Karpas-422 (cell line): Measurements from ENCODE around the gene FSTL1. TPM values are rescaled to one million over a fixed set of nuclear protein-coding genes. Genes with fewer than 3 reads are reported as not detected.

Experiments
- DNase-seq: peaks from one replicate; pipeline ENCODE4 v3.0.0-alpha.2; 2015
- H2AFZ ChIP-seq: fragments of 200-600 bp; sonication (generic); 2 replicates; pipeline ENCODE4 v1.6.1; 2014; ENCODE audit warnings: antibody characterized with exemption, low read length, mixed read lengths
- H3K27ac ChIP-seq: fragments of 200-600 bp; sonication (generic); 2 replicates; pipeline ENCODE4 v1.5.1; 2014; ENCODE audit warnings: mild to moderate bottlenecking, low read length, moderate library complexity
- H3K27me3 ChIP-seq: fragments of 200-600 bp; sonication (generic); 2 replicates; pipeline ENCODE4 v1.6.1; 2014; ENCODE audit warnings: low read length, mixed read lengths
- H3K36me3 ChIP-seq: fragments of 200-600 bp; sonication (generic); 2 replicates; pipeline ENCODE4 v1.6.1; 2014; ENCODE audit warnings: low read length, mixed read lengths; ENCODE audit not compliant: insufficient read depth
- H3K4me1 ChIP-seq: fragments of 200-600 bp; sonication (generic); 2 replicates; pipeline ENCODE4 v1.6.1; 2014; ENCODE audit warnings: mild to moderate bottlenecking, low read length, mixed read lengths
- H3K4me2 ChIP-seq: fragments of 200-600 bp; sonication (generic); 2 replicates; pipeline ENCODE4 v1.6.1; 2014; ENCODE audit warnings: low read length, low read depth, mild to moderate bottlenecking; ENCODE audit not compliant: poor library complexity, severe bottlenecking
- H3K4me3 ChIP-seq: fragments of 200-600 bp; sonication (generic); 2 replicates; pipeline ENCODE4 v1.5.1; 2014; ENCODE audit warnings: mild to moderate bottlenecking, antibody characterized with exemption, low read length, mixed read lengths
- H3K79me2 ChIP-seq: fragments of 200-600 bp; sonication (generic); 2 replicates; pipeline ENCODE4 v1.6.1; 2014; ENCODE audit warnings: mild to moderate bottlenecking, low read length, mixed read lengths
- H3K9ac ChIP-seq: fragments of 200-600 bp; sonication (generic); 2 replicates; pipeline ENCODE4 v1.6.0; 2014; ENCODE audit warnings: low read length
- H3K9me2 ChIP-seq: fragments of 200-600 bp; sonication (generic), shearing (Covaris generic); replicated peaks from 2 replicates; pipeline ENCODE4 v1.6.0; 2014; ENCODE audit warnings: mild to moderate bottlenecking, low read length, moderate library complexity; ENCODE audit not compliant: insufficient read depth
- H3K9me3 ChIP-seq: fragments of 300-700, 200-600 bp; sonication (generic); 2 replicates; pipeline ENCODE4 v1.6.1; 2014; ENCODE audit warnings: low read length, mixed read lengths
- H4K20me1 ChIP-seq: fragments of 200-600 bp; sonication (generic); 2 replicates; pipeline ENCODE4 v1.6.1; 2014; ENCODE audit warnings: mild to moderate bottlenecking, antibody characterized with exemption, low read length, low read depth; ENCODE audit not compliant: insufficient read depth
- total RNA-seq: library from RNA; depleted of rRNA; stranded (reverse); fragments of >200 nt; shearing (Covaris generic); gene quantifications from 2 replicates; pipeline ENCODE4 v1.2.3, GENCODE V29; 2014; ENCODE audit warnings: low replicate concordance

Gene FSTL1
- total RNA-seq, 1 experiment from 2014 or later: not detected

DNA sequence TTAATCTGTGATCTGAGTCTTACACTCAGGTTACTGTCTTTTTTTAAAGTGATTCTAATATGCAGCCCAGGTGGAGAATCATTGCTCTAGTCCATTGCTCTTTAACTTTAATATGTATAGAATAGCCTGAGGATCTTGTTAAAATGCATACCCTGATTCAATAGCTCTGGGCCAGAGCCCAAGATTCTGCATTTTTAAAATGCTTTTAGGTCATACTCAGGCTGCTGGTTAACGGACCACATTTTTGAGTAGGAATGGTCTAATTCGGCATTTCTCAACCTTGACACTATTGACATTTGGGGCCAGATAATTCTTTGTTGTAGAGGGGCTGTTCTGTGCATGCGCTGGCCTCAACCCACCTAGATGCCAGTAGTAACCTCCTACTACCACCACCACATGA, 20.9 kb upstream of the FSTL1 start:
- no peaks in the 10 kb centered on the region for H4K20me1 ChIP-seq
- no peak overlapping the region for H3K4me3 ChIP-seq
- no peak for DNase-seq
- no peak overlapping the region for H3K4me2 ChIP-seq
- H3K9ac ChIP-seq: no peak overlapping the region
- H3K27ac ChIP-seq: no peak overlapping the region
- H3K36me3 ChIP-seq: no peaks in the 10 kb centered on the region
- H3K9me2 ChIP-seq: no peaks in the 10 kb centered on the region; the same call in 1 of the 2 replicates
- H3K4me1 ChIP-seq: no peaks in the 10 kb centered on the region
- no peaks in the 10 kb centered on the region for H3K27me3 ChIP-seq
- no peaks in the 10 kb centered on the region for H3K9me3 ChIP-seq
- no peak overlapping the region for H2AFZ ChIP-seq
- H3K79me2 ChIP-seq: no peaks in the 10 kb centered on the region

DNA sequence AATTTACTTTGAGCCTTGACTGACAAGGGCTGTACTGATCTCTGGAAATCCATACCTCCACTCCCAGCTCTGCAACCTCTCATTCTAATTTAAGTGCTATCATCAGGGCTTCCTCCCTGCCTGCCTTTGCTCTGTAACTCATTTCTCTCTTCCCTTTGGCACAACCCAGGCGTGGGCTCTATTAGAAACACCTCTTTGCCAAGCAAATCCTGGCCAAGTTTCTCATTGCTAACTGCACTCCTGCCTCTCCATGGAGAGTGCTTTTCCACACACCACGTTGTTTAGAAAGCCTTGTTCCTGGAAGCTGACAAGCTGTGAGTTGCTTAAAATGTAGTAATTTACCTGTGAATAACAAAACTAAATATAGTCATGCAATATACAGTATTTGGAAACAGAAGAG, 20.1 kb upstream of the FSTL1 start:
- H4K20me1 ChIP-seq: no peaks in the 10 kb centered on the region
- H3K27ac ChIP-seq: no peak overlapping the region
- H2AFZ ChIP-seq: no peak overlapping the region
- H3K79me2 ChIP-seq: no peaks in the 10 kb centered on the region
- no peaks in the 10 kb centered on the region for H3K9me3 ChIP-seq
- H3K9ac ChIP-seq: no peak overlapping the region
- no peak overlapping the region for H3K4me2 ChIP-seq
- H3K4me3 ChIP-seq: no peak overlapping the region
- H3K9me2 ChIP-seq: no peaks in the 10 kb centered on the region; the same call in 1 of the 2 replicates
- no peaks in the 10 kb centered on the region for H3K4me1 ChIP-seq
- DNase-seq: no peak
- H3K36me3 ChIP-seq: no peaks in the 10 kb centered on the region
- no peaks in the 10 kb centered on the region for H3K27me3 ChIP-seq

DNA sequence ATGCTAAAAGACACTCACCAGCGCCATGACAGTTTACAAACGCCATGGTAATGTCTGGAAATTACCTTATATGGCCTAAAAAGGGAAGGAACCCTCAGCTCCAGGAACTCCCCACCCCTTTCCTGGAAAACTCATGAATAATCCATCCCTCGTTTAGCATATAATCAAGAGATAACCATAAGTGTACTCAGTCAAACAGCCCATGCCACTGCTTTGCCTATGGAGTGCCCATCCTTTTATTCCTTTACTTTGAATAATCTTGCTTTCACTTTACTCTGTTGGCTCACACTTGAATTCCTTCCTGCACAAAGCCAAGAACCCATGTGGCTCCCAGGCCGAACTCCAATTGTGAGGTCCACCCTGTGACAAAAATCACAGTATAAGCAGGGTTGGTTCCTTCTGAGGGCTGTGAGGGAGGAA, 19.1 kb upstream of the FSTL1 start:
- H3K36me3 ChIP-seq: no peaks in the 10 kb centered on the region
- H3K27ac ChIP-seq: no peak overlapping the region
- H3K4me3 ChIP-seq: no peak overlapping the region
- H3K9me2 ChIP-seq: no peaks in the 10 kb centered on the region; the same call in 1 of the 2 replicates
- H2AFZ ChIP-seq: no peak overlapping the region
- H3K4me2 ChIP-seq: no peak overlapping the region
- no peak for DNase-seq
- no peak overlapping the region for H3K9ac ChIP-seq
- H3K4me1 ChIP-seq: no peaks in the 10 kb centered on the region
- H3K79me2 ChIP-seq: no peaks in the 10 kb centered on the region
- no peaks in the 10 kb centered on the region for H3K9me3 ChIP-seq
- H3K27me3 ChIP-seq: no peaks in the 10 kb centered on the region
- H4K20me1 ChIP-seq: no peaks in the 10 kb centered on the region

DNA sequence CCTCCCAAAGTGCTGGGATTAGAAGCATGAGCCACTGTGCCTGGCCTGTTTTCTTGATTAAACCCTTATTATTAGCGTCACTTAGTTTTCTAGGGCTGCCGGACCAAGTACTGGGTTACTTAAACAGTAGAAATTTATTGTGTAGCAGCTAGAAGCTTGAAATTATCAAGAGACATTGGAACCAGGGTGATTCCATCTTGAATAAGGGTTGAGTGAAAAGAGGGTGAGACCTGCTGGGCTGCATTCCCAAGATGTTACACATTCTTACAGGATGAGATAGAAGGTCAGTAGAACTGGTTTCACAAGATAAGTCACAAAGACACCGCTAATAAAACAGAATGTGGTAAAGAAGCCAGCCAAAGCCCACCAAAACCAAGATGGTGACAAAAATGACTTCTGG, 18.6 kb upstream of the FSTL1 start:
- H3K79me2 ChIP-seq: no peaks in the 10 kb centered on the region
- H3K9me2 ChIP-seq: no peaks in the 10 kb centered on the region; the same call in 1 of the 2 replicates
- H3K4me3 ChIP-seq: no peak overlapping the region
- no peaks in the 10 kb centered on the region for H3K9me3 ChIP-seq
- no peaks in the 10 kb centered on the region for H3K36me3 ChIP-seq
- H3K4me2 ChIP-seq: no peak overlapping the region
- H4K20me1 ChIP-seq: no peaks in the 10 kb centered on the region
- H2AFZ ChIP-seq: no peak overlapping the region
- H3K4me1 ChIP-seq: no peaks in the 10 kb centered on the region
- no peak overlapping the region for H3K27ac ChIP-seq
- DNase-seq: no peak
- H3K9ac ChIP-seq: no peak overlapping the region
- no peaks in the 10 kb centered on the region for H3K27me3 ChIP-seq

DNA sequence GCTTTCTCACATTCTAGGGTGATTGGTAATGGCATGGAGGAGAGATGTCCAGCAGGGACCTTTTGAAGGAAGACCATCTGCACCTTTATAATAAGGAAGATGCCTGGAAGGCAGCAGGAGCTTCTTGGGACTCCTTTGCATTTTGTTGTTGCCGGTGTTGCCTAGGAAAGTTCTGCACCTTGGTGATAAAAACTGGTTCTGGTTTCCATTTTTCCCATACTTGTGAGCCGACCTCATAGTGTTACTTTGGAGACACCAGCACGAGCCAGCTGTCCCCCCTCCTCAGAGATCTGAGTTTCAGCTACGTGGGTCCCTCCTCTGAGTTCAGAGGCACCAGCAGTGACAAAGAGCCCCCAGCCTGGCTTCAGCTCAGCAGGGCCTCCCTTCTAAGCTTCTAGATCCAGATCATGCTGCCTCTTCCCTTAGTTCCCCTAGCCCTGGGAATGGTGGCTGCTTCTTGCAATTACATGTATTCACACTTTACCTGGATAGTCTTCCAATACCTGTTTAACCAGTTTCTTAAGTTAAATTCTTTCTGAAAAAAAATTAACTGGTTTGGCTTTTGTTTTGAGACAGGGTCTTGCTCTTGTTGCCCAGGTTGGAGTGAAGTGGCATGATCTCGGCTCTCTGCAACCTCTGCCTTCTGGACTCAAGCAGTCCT, 18.0 kb upstream of the FSTL1 start:
- DNase-seq: no peak
- no peaks in the 10 kb centered on the region for H3K4me1 ChIP-seq
- H2AFZ ChIP-seq: no peak overlapping the region
- H3K27me3 ChIP-seq: no peaks in the 10 kb centered on the region
- no peaks in the 10 kb centered on the region for H3K79me2 ChIP-seq
- no peak overlapping the region for H3K27ac ChIP-seq
- H4K20me1 ChIP-seq: no peaks in the 10 kb centered on the region
- H3K9ac ChIP-seq: no peak overlapping the region
- H3K36me3 ChIP-seq: no peaks in the 10 kb centered on the region
- no peaks in the 10 kb centered on the region; the same call in 1 of the 2 replicates for H3K9me2 ChIP-seq
- no peaks in the 10 kb centered on the region for H3K9me3 ChIP-seq
- H3K4me3 ChIP-seq: no peak overlapping the region
- H3K4me2 ChIP-seq: no peak overlapping the region

DNA sequence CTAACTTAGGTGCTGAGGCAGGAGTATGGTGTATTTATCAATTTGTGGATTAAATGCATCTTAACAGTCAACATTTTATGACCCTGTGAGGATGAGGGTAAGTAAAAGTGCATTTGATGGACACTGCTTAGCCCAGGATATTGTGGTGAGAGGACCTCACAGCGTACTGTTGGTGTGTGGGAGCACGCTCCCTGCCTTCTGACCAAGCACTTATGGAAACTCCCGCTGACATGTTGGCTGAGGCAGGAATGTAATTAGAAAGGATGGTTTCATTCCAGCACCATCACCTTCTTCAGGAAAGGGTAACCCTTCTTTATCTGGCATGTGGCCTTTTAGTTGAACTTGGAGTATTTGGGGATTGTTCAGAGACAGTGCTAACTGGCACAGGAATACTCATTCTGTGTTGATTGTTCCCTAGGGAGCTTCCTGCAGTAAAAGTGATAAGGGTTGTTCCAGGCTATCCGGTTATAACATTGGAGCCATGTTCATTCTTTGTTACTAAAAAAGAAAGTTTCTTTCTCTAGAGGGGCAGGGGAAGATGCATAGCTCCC, 11.7 kb upstream of the FSTL1 start:
- Histone ChIP-seq H3K4me1 (no peaks in the 10 kb centered on the region), H3K79me2 (no peaks in the 10 kb centered on the region), H3K36me3 (no peaks in the 10 kb centered on the region), H3K9me2 (no peaks in the 10 kb centered on the region), H3K4me3 (no peak overlapping the region), H3K27me3 (0 out of 2 replicates have a peak, but pooled peaks cover 4% of the 10 kb centered on the region), H3K27ac (no peak overlapping the region), H3K9me3 (no peaks in the 10 kb centered on the region), H3K9ac (no peak overlapping the region), H4K20me1 (no peaks in the 10 kb centered on the region), H2AFZ (no peak overlapping the region), H3K4me2 (no peak overlapping the region)
- no peak for DNase-seq

DNA sequence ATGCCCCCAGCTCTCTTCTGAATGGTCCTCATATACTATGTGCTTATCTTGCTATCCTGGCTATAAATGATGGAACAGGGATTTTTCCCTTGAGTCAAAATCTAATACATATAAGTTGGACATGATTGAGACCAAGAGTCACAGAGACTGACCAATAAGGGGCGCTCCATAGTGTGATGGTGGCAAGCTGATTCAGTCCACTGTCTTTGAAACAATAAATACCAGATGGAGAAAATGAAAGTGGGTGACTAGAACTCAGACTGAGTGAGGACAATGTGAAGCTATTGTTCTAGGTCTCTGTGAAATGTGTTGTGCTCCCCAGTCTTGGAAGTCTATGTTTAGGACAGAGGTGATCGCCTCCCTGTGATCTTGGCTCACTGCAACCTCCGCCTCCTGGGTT, 10.6 kb upstream of the FSTL1 start:
- 0 out of 2 replicates have a peak, but pooled peaks cover 4% of the 10 kb centered on the region for H3K27me3 ChIP-seq
- H3K4me2 ChIP-seq: no peak overlapping the region
- no peaks in the 10 kb centered on the region for H3K9me2 ChIP-seq
- H4K20me1 ChIP-seq: no peaks in the 10 kb centered on the region
- no peaks in the 10 kb centered on the region for H3K79me2 ChIP-seq
- H3K27ac ChIP-seq: no peak overlapping the region
- H2AFZ ChIP-seq: no peak overlapping the region
- H3K4me1 ChIP-seq: no peaks in the 10 kb centered on the region
- H3K9ac ChIP-seq: no peak overlapping the region
- no peaks in the 10 kb centered on the region for H3K36me3 ChIP-seq
- no peak for DNase-seq
- no peak overlapping the region for H3K4me3 ChIP-seq
- no peaks in the 10 kb centered on the region for H3K9me3 ChIP-seq

DNA sequence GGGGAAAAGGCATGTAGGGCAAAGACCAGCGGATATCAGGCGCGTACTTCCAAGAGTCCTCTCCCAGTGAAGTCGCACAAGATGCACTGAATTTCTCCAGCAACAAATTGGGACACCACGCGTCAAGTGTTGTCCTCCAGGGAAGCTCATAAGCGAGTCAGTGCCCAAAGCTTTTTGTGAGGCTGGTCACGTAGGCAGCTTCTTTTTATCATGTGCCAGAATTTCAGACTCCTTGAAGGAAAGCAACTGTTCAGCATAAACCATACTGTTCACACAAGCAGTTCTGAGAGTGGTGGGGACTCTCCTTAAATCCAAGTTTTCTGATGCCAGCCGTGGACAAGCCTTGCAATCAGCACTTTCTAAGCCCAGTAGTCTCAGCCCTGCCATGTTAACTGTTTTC, 10.1 kb upstream of the FSTL1 start:
- no peaks in the 10 kb centered on the region for H3K4me1 ChIP-seq

More for the DNA sequence above, 10.1 kb upstream of the FSTL1 start:
- H3K79me2 ChIP-seq: no peaks in the 10 kb centered on the region
- H3K36me3 ChIP-seq: no peaks in the 10 kb centered on the region
- H3K4me3 ChIP-seq: no peak overlapping the region
- H3K27me3 ChIP-seq: 0 out of 2 replicates have a peak, but pooled peaks cover 4% of the 10 kb centered on the region
- no peak overlapping the region for H3K27ac ChIP-seq
- no peaks in the 10 kb centered on the region for H3K9me2 ChIP-seq
- no peak overlapping the region for H3K9ac ChIP-seq
- DNase-seq: no peak
- no peaks in the 10 kb centered on the region for H3K9me3 ChIP-seq
- H4K20me1 ChIP-seq: no peaks in the 10 kb centered on the region
- H2AFZ ChIP-seq: no peak overlapping the region
- no peak overlapping the region for H3K4me2 ChIP-seq
